GM12878 (cell line): ENCODE results near the gene C16orf86. TPM values are rescaled to one million over a fixed set of nuclear protein-coding genes. Genes with fewer than 3 reads are reported as not detected.

Experiments used
- ATAC-seq: fragments of 200-7000 bp; cut with Tn5 transposase; 3 replicates; pipeline ENCODE4 v1.9.1; 2020; ENCODE audit warnings: mild to moderate bottlenecking, moderate library complexity
- BruUV-seq: library from RNA; stranded (reverse); fragments of 400-500 nt; replicated peaks from 2 replicates; lab custom pipeline; 2021; lab: Mats Ljungman, UMichigan
- CTCF ChIA-PET: fragments of 300-600 bp; sonication (Branson Sonifier 250); formaldehyde crosslinking; extraction: SDS; loops from one replicate; lab custom pipeline; 2021; ENCODE audit warnings: inconsistent platforms; lab: Yijun Ruan, JAX
- POLR2A ChIA-PET: fragments of 350-600 bp; formaldehyde crosslinking; extraction: SDS; loops from one replicate; lab custom pipeline; 2021; ENCODE audit warnings: inconsistent platforms; lab: Charles Lee
- RAD21 ChIA-PET: fragments of 300-600 bp; sonication (Branson Sonifier 250); formaldehyde crosslinking; loops from one replicate; lab custom pipeline; 2023; ENCODE audit warnings: antibody characterized with exemption; ENCODE audit not compliant: unreplicated experiment; lab: Charles Lee
- SMC1A ChIA-PET: fragments of 300-600 bp; sonication (Branson Sonifier 250); formaldehyde crosslinking; loops from one replicate; lab custom pipeline; 2023; ENCODE audit not compliant: unreplicated experiment, uncharacterized antibody; lab: Charles Lee
- DNase-seq: peaks from one replicate; pipeline ENCODE4 v3.0.0-alpha.2; 2011; ENCODE audit warnings: low read depth, low spot score
- FAIRE-seq: peaks from 3 replicates; lab custom pipeline; 2011; peaks lifted over from hg19 to GRCh38; lab: Jason Lieb, UNC
- H2AFZ ChIP-seq: 2 replicates; pipeline ENCODE4 v1.6.0; 2011; ENCODE audit warnings: low read depth, low read length, control low read depth; ENCODE audit not compliant: control insufficient read depth
- H3K27ac ChIP-seq: 2 replicates; pipeline ENCODE4 v1.5.1; 2011; ENCODE audit warnings: control low read depth; ENCODE audit not compliant: control insufficient read depth, insufficient read depth
- H3K27me3 ChIP-seq, 2 experiments: replicated peaks in 1 of 2; 2 replicates each; pipeline versions ENCODE4 v1.6.0 to v1.6.1; 2011; ENCODE audit warnings: low read length in 1 of 2; ENCODE audit not compliant: control insufficient read depth in 2 of 2, insufficient read depth in 2 of 2
- H3K36me3 ChIP-seq, 2 experiments: 2 replicates each; pipeline ENCODE4 v1.5.1; 2011; ENCODE audit warnings: low read length in 1 of 2; ENCODE audit not compliant: control insufficient read depth in 2 of 2, insufficient read depth in 2 of 2
- H3K4me1 ChIP-seq: 2 replicates; pipeline ENCODE4 v1.6.1; 2011; ENCODE audit warnings: mild to moderate bottlenecking, low read length, moderate library complexity, mixed read lengths; ENCODE audit not compliant: control insufficient read depth, insufficient read depth
- H3K4me2 ChIP-seq: 2 replicates; pipeline ENCODE4 v1.6.0; 2011; ENCODE audit warnings: control low read depth; ENCODE audit not compliant: control insufficient read depth, insufficient read depth
- H3K4me3 ChIP-seq: fragments of 200-600 bp; sonication (generic); 2 replicates; pipeline ENCODE4 v1.5.1; 2016
- H3K79me2 ChIP-seq: 2 replicates; pipeline ENCODE4 v1.6.0; 2011; ENCODE audit warnings: low read length; ENCODE audit not compliant: control insufficient read depth, insufficient read depth
- H3K9ac ChIP-seq: 2 replicates; pipeline ENCODE4 v1.8.0; 2011; ENCODE audit warnings: low read length, control low read depth, mixed read lengths; ENCODE audit not compliant: control insufficient read depth, insufficient read depth
- H3K9me3 ChIP-seq: replicated peaks from 3 replicates; pipeline ENCODE4 v1.5.1; 2011; ENCODE audit warnings: mild to moderate bottlenecking, low read length; ENCODE audit not compliant: control insufficient read depth, insufficient read depth
- H4K20me1 ChIP-seq: 2 replicates; pipeline ENCODE4 v1.6.0; 2011; ENCODE audit not compliant: control insufficient read depth, insufficient read depth
- GATAD2B ChIP-seq: fragments of 450-650 bp; conservative IDR thresholded peaks from 2 replicates; pipeline ENCODE4 v1.6.1; 2017; ENCODE audit warnings: low read depth, mild to moderate bottlenecking, moderate library complexity
- MXI1 ChIP-seq: fragments of 150-350 bp; IDR thresholded peaks from 2 replicates; pipeline ENCODE4 v1.6.1; 2011; ENCODE audit warnings: low read depth, mild to moderate bottlenecking, inconsistent platforms, low read length, improper control_type of control experiment
- POLR2A ChIP-seq: IDR thresholded peaks from 2 replicates; pipeline ENCODE4 v1.6.1; 2011; ENCODE audit warnings: low read depth, mild to moderate bottlenecking, low read length
- WGBS: methylation state at CpG from one replicate; pipeline ENCODE4 v1.1.6; 2016; ENCODE audit warnings: low lambda C conversion rate; ENCODE audit not compliant: insufficient replicate concordance, insufficient coverage; ENCODE audit errors: missing lambda C conversion rate; 5-methylcytosine and 5-hydroxymethylcytosine counted together
- in situ Hi-C: fragments of 300-500 bp; cut with MboI; formaldehyde crosslinking; loops from 9 replicates; pipeline ENCODE4 v1.14.3; 2018; ENCODE audit warnings: mixed read lengths
- intact Hi-C: fragments of 100-400 bp; cut with micrococcal nuclease; formaldehyde crosslinking; loops from one replicate; pipeline ENCODE4 v1.14.2; 2022; ENCODE audit not compliant: unreplicated experiment
- polyA plus RNA-seq, 11 experiments: library from polyadenylated mRNA; depleted of rRNA in 4 of 11; unstranded in 6 of 11; stranded (reverse) in 5 of 11; fragments of >200 nt; fragmentation: Nextera tagmentation in 4 of 11; fragmentation: Illumina TruSeq in 1 of 11; extraction: Ambion mirVana in 4 of 11; extraction: Trizol in 1 of 11; gene quantifications; 1 replicate in 1 of 11; 2 replicates in 10 of 11; pipeline versions ENCODE4 v1.2.1 to v1.2.3, GENCODE V29; 2011 to 2016; ENCODE audit warnings: inconsistent platforms in 2 of 11, missing spikeins in 2 of 11, low read depth in 1 of 11
- total RNA-seq, 4 experiments: library from RNA; depleted of rRNA in 3 of 4; stranded (reverse); fragments of >200 nt in 3 of 4; fragmentation: Illumina TruSeq in 1 of 4; extraction: Trizol in 1 of 4; gene quantifications; 2 replicates each; pipeline versions ENCODE4 v1.2.1 to v1.2.3, GENCODE V29; 2013 to 2021
- TF ChIP-seq, protein P1 (sequence below): fragments of 450-650 bp; IDR thresholded peaks from 2 replicates; pipeline ENCODE4 v1.6.1; 2017; ENCODE audit warnings: low read depth, mild to moderate bottlenecking, moderate library complexity

Gene C16orf86
- total and polyA plus RNA-seq, 10 of the 15 experiments (the other 5 are each of a cell fraction or from before 2014, with no cell fraction given) = 0.11 to 3.3 (median 1.6) TPM

DNA sequence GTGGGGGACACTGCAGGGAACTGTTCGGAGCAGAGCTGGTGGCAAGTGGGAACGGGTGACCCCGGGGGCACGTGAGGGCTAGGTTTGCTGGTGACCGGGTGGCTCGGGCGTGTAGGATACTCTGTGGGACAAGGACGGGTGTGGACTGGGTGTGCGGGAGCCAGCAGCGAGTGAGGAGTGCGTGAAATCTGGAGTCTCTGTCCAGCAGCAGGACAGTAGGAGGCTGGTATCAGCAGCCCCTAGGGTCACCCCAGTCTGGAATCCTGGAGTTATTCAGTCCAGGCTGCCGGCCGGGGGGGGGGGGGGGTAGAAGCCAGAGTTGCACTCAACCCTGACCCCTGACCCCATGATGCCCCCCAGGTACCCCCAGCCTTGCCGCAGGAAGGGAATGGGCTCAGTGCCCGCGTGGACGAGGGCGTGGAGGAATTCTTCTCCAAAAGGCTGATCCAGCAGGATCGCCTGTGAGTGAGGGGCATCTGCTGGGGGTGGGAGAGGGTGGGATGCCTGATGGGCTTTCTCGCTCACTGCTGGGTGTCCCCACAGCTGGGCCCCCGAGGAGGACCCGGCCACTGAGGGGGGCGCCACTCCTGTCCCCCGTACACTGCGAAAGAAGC lies 12.7 kb upstream of the C16orf86 start:
- ChIA-PET SMC1A (no interaction called here), CTCF (no interaction called here), RAD21 (no interaction called here), POLR2A (no interaction called here)
- peaks cover under 1% of the 10 kb centered on the region for H3K79me2 ChIP-seq
- BruUV-seq = no TSS peak
- TF ChIP-seq POLR2A (peak; percentile 27; the same call in 1 of the 2 replicates), GATAD2B (no peak)
- H2AFZ ChIP-seq = no peak overlapping the region
- no peak overlapping the region for H3K27ac ChIP-seq
- DNase-seq (no peak), ATAC-seq (no peak), FAIRE-seq (no peak)
- H3K36me3 ChIP-seq = peaks cover 12 to 15% of the 10 kb centered on the region in 2 experiments
- H3K9ac ChIP-seq = no peak overlapping the region
- H3K9me3 ChIP-seq = no peaks in the 10 kb centered on the region
- H3K4me2 ChIP-seq = no peak overlapping the region
- H3K27me3 ChIP-seq = no peaks in the 10 kb centered on the region
- no peaks in the 10 kb centered on the region for H4K20me1 ChIP-seq
- intact Hi-C loops (no loop called here), in situ Hi-C loops (no loop called here)
- no peak overlapping the region for H3K4me3 ChIP-seq
- H3K4me1 ChIP-seq = peaks cover 4% of the 10 kb centered on the region
- WGBS = 93% methylated on average over 19 of the region's 25 CpGs

DNA sequence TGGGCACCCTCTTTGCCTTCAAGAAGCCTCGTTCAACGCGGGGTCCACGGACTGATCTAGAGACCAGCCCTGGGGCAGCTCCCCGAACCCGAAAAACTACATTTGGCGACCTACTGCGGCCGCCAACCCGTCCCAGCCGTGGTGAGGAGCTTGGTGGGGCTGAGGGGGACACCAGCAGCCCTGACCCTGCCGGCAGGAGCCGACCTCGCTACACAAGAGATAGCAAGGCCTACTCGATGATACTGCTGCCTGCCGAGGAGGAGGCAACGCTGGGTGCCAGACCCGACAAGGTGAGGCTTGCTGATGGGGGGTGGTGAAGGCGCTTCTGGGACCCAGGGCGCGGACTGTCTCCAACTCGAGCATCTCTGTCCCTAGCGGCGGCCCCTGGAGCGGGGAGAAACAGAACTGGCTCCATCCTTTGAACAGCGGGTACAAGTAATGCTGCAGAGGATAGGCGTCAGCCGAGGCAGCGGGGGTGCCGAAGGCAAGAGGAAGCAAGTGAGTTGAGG lies 12.2 kb upstream of the C16orf86 start:
- FAIRE-seq (no peak), DNase-seq (no peak), ATAC-seq (no peak)
- ChIA-PET CTCF (no interaction called here), POLR2A (no interaction called here), RAD21 (no interaction called here), SMC1A (no interaction called here)
- no peak overlapping the region for H3K4me2 ChIP-seq
- peaks cover 10% of the 10 kb centered on the region for H3K4me1 ChIP-seq
- TF ChIP-seq MXI1 = no peak
- TF ChIP-seq POLR2A = 0 out of 2 replicates have a peak, but pooled peaks have one; percentile 27
- TF ChIP-seq, protein P1, sequence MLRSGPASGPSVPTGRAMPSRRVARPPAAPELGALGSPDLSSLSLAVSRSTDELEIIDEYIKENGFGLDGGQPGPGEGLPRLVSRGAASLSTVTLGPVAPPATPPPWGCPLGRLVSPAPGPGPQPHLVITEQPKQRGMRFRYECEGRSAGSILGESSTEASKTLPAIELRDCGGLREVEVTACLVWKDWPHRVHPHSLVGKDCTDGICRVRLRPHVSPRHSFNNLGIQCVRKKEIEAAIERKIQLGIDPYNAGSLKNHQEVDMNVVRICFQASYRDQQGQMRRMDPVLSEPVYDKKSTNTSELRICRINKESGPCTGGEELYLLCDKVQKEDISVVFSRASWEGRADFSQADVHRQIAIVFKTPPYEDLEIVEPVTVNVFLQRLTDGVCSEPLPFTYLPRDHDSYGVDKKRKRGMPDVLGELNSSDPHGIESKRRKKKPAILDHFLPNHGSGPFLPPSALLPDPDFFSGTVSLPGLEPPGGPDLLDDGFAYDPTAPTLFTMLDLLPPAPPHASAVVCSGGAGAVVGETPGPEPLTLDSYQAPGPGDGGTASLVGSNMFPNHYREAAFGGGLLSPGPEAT = no peak
- H4K20me1 ChIP-seq = no peaks in the 10 kb centered on the region
- no peak overlapping the region for H2AFZ ChIP-seq
- intact Hi-C loops = no loop called here
- no peaks in the 10 kb centered on the region for H3K27me3 ChIP-seq
- no peak overlapping the region for H3K27ac ChIP-seq
- no peak overlapping the region for H3K4me3 ChIP-seq
- no peaks in the 10 kb centered on the region for H3K9me3 ChIP-seq
- BruUV-seq = no TSS peak
- in situ Hi-C loops = no loop called here
- peaks cover 6% of the 10 kb centered on the region for H3K79me2 ChIP-seq
- H3K36me3 ChIP-seq = peaks cover 12 to 18% of the 10 kb centered on the region in 2 experiments
- 95% methylated on average over 30 of the region's 30 CpGs for WGBS
- H3K9ac ChIP-seq = no peak overlapping the region
